PFSK-1 (cell line): ENCODE data around the gene ABCC6.

Source experiments
- POLR2AphosphoS5 ChIP-seq: IDR thresholded peaks from 2 replicates; pipeline ENCODE4 v1.6.1; 2012; ENCODE audit warnings: low read depth, mild to moderate bottlenecking, control low read depth, low read length, moderate library complexity
- SIN3A ChIP-seq: IDR thresholded peaks from 2 replicates; pipeline ENCODE4 v1.6.1; 2012; ENCODE audit warnings: mild to moderate bottlenecking, low read length, moderate library complexity, borderline replicate concordance; ENCODE audit not compliant: insufficient read depth
- TAF1 ChIP-seq: IDR thresholded peaks from 2 replicates; pipeline ENCODE4 v1.6.1; 2012; ENCODE audit warnings: low read length, control low read depth, borderline replicate concordance; ENCODE audit not compliant: insufficient read depth
- TF ChIP-seq, protein P1 (sequence below), 2 experiments: IDR thresholded peaks; 2 replicates each; pipeline versions ENCODE4 v1.6.1 to v1.8.0; 2011 to 2012; ENCODE audit warnings: low read depth in 2 of 2, low read length in 2 of 2, control low read depth in 1 of 2, inconsistent platforms in 1 of 2, mild to moderate bottlenecking in 1 of 2, moderate library complexity in 1 of 2; ENCODE audit not compliant: insufficient read depth in 1 of 2

DNA sequence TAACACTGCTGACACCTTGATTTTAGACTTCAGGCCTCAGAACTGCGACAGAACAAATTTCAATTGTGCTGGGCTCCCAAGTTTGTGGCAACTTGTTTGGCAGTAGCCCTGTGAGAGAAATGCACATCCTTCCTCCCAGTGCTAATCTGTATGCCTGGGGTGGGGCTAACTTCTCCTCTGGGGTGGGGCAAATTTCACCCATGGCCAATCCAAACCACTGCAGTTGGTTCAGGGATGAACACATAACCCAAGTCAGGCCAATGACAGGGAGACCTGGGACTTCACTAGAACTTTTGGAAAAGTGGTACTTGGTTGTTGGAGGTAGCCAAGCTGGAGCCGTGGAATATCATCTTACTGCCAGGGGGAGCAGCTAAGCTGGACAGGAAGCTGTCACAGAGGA, 56.3 kb downstream of the ABCC6 start:
- TF ChIP-seq, protein P1, sequence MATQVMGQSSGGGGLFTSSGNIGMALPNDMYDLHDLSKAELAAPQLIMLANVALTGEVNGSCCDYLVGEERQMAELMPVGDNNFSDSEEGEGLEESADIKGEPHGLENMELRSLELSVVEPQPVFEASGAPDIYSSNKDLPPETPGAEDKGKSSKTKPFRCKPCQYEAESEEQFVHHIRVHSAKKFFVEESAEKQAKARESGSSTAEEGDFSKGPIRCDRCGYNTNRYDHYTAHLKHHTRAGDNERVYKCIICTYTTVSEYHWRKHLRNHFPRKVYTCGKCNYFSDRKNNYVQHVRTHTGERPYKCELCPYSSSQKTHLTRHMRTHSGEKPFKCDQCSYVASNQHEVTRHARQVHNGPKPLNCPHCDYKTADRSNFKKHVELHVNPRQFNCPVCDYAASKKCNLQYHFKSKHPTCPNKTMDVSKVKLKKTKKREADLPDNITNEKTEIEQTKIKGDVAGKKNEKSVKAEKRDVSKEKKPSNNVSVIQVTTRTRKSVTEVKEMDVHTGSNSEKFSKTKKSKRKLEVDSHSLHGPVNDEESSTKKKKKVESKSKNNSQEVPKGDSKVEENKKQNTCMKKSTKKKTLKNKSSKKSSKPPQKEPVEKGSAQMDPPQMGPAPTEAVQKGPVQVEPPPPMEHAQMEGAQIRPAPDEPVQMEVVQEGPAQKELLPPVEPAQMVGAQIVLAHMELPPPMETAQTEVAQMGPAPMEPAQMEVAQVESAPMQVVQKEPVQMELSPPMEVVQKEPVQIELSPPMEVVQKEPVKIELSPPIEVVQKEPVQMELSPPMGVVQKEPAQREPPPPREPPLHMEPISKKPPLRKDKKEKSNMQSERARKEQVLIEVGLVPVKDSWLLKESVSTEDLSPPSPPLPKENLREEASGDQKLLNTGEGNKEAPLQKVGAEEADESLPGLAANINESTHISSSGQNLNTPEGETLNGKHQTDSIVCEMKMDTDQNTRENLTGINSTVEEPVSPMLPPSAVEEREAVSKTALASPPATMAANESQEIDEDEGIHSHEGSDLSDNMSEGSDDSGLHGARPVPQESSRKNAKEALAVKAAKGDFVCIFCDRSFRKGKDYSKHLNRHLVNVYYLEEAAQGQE (IDR thresholded peaks at IDR 0.05; ENCODE audit: insufficient read depth in 1 of 2, low read depth in 2 of 2, low read length in 2 of 2) = no peak
- TF ChIP-seq POLR2AphosphoS5 (no peak), SIN3A (no peak), TAF1 (no peak)
